Activated CD8-positive, alpha-beta T cell treated with anti-CD3 and anti-CD28 coated beads for 36 hours (primary cell): ENCODE data around the gene LCP2. TPM values are rescaled to one million over a fixed set of nuclear protein-coding genes. Genes with fewer than 3 reads are reported as not detected.

Experiments used
- ATAC-seq: fragments of 200-7000 bp; cut with Tn5 transposase; one replicate; pipeline ENCODE4 v1.10.0; 2021; ENCODE audit warnings: mild to moderate bottlenecking, moderate library complexity
- CTCF ChIA-PET: fragments of 350-600 bp; sonication (Branson Sonifier 250); formaldehyde crosslinking; loops from one replicate; lab custom pipeline; 2021; ENCODE audit warnings: antibody characterized with exemption; lab: Charles Lee
- POLR2A ChIA-PET: fragments of 350-600 bp; sonication (Branson Sonifier 250); formaldehyde crosslinking; loops from one replicate; lab custom pipeline; 2021; ENCODE audit warnings: antibody characterized with exemption; lab: Charles Lee
- DNase-seq: peaks from one replicate; pipeline ENCODE4 v3.0.0-alpha.2; 2020
- H3K27ac Mint-ChIP-seq: one replicate; pipeline ENCODE4 v1.8.0; 2021; ENCODE audit warnings: mild to moderate bottlenecking, mixed read lengths
- H3K27me3 Mint-ChIP-seq: one replicate; pipeline ENCODE4 v1.8.0; 2021; ENCODE audit warnings: mixed read lengths
- H3K36me3 Mint-ChIP-seq: one replicate; pipeline ENCODE4 v1.8.0; 2021; ENCODE audit warnings: low read depth, mixed read lengths
- H3K4me1 Mint-ChIP-seq: one replicate; pipeline ENCODE4 v1.8.0; 2021; ENCODE audit warnings: low read depth, mixed read lengths
- H3K4me3 Mint-ChIP-seq: one replicate; pipeline ENCODE4 v1.8.0; 2021; ENCODE audit warnings: mild to moderate bottlenecking, moderate library complexity, mixed read lengths
- H3K9me3 Mint-ChIP-seq: one replicate; pipeline ENCODE4 v1.8.0; 2021; ENCODE audit warnings: mixed read lengths
- CTCF ChIP-seq: fragments of 200-600 bp; IDR thresholded peaks from one replicate; pipeline ENCODE4 v1.8.0; 2022; ENCODE audit warnings: antibody characterized with exemption, mild to moderate bottlenecking
- intact Hi-C: fragments of 100-400 bp; cut with micrococcal nuclease; formaldehyde crosslinking; loops from one replicate; pipeline ENCODE4 v1.10.0; 2022
- total RNA-seq, 2 experiments: library from RNA; stranded (reverse); gene quantifications; one replicate each; pipeline ENCODE4 v1.2.3, GENCODE V29; 2021

The LCP2 gene
- total RNA-seq, 2 experiments from 2014 or later = 243 to 259 TPM

- intact Hi-C loops = loop anchor here (10.0 kb wide), 1 partner anchor 247 kb away; no protein-coding TSS in a partner anchor
- H3K4me1 Mint-ChIP-seq = peaks cover 21% of the 10 kb centered on the region
- H3K4me3 Mint-ChIP-seq = no peak overlapping the region
- TF ChIP-seq CTCF = no peak
- H3K36me3 Mint-ChIP-seq = no peaks in the 10 kb centered on the region
- no peaks in the 10 kb centered on the region for H3K27me3 Mint-ChIP-seq
- no peak for ATAC-seq
- H3K27ac Mint-ChIP-seq = no peak overlapping the region
- ChIA-PET CTCF (interaction anchor here (1.1 to 7.6 kb wide), 6 partner anchors 8 to 118 kb away, joined by 3 to 228 read pairs (median 54); partner anchors contain the start of gene LCP2), POLR2A (interaction anchor here (0.5 to 2.0 kb wide), 3 partner anchors 22 to 80 kb away, joined by 3 to 6 read pairs (median 3); no protein-coding TSS in a partner anchor)
- no peaks in the 10 kb centered on the region for H3K9me3 Mint-ChIP-seq
- no peak for DNase-seq
Observed at GRCh38 chr5:170342153-170342725, 44.7 kb upstream of the LCP2 start.

DNA sequence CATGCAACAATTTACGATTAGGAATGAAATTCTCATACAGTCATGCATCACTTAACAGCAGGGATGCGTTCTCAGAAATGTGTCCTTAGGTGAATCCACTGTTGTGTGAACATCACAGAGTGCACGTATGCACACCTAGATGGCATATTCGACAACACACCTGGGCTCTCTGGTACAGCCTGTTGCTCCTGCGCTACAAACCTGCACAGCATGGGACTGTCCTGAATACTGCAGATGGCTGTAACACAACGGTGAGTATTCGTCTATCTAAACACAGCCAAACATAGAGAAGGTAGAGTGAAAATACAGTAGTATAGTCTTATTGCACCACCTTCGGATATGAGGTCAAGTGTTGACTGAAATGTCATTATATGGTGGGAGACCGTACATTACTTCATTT, 44.0 kb upstream of the LCP2 start:
- Mint-ChIP-seq H3K4me1 (peaks cover 27% of the 10 kb centered on the region), H3K9me3 (no peaks in the 10 kb centered on the region), H3K27ac (no peak overlapping the region), H3K36me3 (no peaks in the 10 kb centered on the region), H3K27me3 (no peaks in the 10 kb centered on the region), H3K4me3 (no peak overlapping the region)
- ATAC-seq (no peak), DNase-seq (no peak)
- POLR2A ChIA-PET = interaction anchor here (0.6 to 2.0 kb wide), 2 partner anchors 79 to 217 kb away, joined by 3 to 6 read pairs; no protein-coding TSS in a partner anchor
- intact Hi-C loops = loop anchor here (10.0 kb wide), 1 partner anchor 247 kb away; no protein-coding TSS in a partner anchor
- CTCF ChIA-PET = interaction anchor here (0.7 to 7.6 kb wide), 6 partner anchors 18 to 241 kb away, joined by 3 to 228 read pairs (median 54); partner anchors contain the start of gene LCP2
- TF ChIP-seq CTCF = no peak

- Mint-ChIP-seq H3K27me3 (no peaks in the 10 kb centered on the region), H3K9me3 (no peaks in the 10 kb centered on the region), H3K27ac (no peak overlapping the region), H3K4me1 (peaks cover 39% of the 10 kb centered on the region), H3K4me3 (no peak overlapping the region), H3K36me3 (no peaks in the 10 kb centered on the region)
- DNase-seq (no peak), ATAC-seq (no peak)
- CTCF ChIA-PET = interaction anchor here (0.8 to 7.6 kb wide), 19 partner anchors 8 to 116 kb away, joined by 3 to 228 read pairs (median 15); partner anchors contain the start of genes C5orf58 and LCP2
- TF ChIP-seq CTCF = no peak
- POLR2A ChIA-PET = interaction anchor here (0.7 to 2.5 kb wide), 4 partner anchors 63 to 114 kb away, joined by 3 to 10 read pairs (median 6); no protein-coding TSS in a partner anchor
- intact Hi-C loops = loop anchor here (10.0 kb wide), 1 partner anchor 245 kb away; no protein-coding TSS in a partner anchor
Observed at GRCh38 chr5:170339780-170340167, 42.2 kb upstream of the LCP2 start.

- H3K27me3 Mint-ChIP-seq = no peaks in the 10 kb centered on the region
- ATAC-seq = peak; percentile 70
- H3K36me3 Mint-ChIP-seq = no peaks in the 10 kb centered on the region
- no peaks in the 10 kb centered on the region for H3K9me3 Mint-ChIP-seq
- ChIA-PET POLR2A (interaction anchor here (0.6 to 3.3 kb wide), 13 partner anchors 9 to 113 kb away, joined by 3 to 18 read pairs (median 3); partner anchors contain the start of genes C5orf58 and LCP2), CTCF (interaction anchor here (0.6 to 7.6 kb wide), 33 partner anchors 9 to 238 kb away, joined by 3 to 228 read pairs (median 5); partner anchors contain the start of genes C5orf58 and LCP2)
- peaks cover 39% of the 10 kb centered on the region for H3K4me1 Mint-ChIP-seq
- intact Hi-C loops = loop anchor here (1.0 kb wide), 1 partner anchor 113 kb away; no protein-coding TSS in a partner anchor
- TF ChIP-seq CTCF = peak; percentile 95
- H3K4me3 Mint-ChIP-seq = no peak overlapping the region
- peak overlapping the region; percentile 75 for H3K27ac Mint-ChIP-seq
- peak; percentile 79 for DNase-seq
Observed at GRCh38 chr5:170338933-170339779, 41.6 kb upstream of the LCP2 start.
